ENCODE data around the gene ZSCAN18.

DNA sequence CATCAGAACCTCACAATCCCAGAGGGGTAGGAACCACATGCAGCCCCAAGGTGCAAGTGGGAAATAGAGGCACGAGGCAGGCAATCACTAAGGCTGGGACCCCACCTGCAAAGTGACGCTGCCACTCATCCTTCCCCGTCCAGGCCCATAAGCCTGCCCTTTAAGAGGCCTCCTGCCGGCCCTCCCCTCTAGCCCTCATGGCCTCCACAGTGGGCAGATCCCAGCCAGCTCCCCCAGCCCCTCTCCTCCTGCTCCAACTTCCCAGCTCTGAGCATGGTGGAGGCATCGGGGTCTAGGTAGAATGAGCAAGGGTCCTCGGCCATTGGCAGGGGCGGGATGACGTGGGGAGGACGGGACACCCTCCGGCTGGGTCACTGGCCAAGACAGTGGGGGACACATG is 2.7 kb downstream of the ZSCAN18 start:
- TF ChIP-seq, protein P1, sequence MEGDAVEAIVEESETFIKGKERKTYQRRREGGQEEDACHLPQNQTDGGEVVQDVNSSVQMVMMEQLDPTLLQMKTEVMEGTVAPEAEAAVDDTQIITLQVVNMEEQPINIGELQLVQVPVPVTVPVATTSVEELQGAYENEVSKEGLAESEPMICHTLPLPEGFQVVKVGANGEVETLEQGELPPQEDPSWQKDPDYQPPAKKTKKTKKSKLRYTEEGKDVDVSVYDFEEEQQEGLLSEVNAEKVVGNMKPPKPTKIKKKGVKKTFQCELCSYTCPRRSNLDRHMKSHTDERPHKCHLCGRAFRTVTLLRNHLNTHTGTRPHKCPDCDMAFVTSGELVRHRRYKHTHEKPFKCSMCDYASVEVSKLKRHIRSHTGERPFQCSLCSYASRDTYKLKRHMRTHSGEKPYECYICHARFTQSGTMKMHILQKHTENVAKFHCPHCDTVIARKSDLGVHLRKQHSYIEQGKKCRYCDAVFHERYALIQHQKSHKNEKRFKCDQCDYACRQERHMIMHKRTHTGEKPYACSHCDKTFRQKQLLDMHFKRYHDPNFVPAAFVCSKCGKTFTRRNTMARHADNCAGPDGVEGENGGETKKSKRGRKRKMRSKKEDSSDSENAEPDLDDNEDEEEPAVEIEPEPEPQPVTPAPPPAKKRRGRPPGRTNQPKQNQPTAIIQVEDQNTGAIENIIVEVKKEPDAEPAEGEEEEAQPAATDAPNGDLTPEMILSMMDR (IDR thresholded peaks at IDR 0.05; ENCODE audit: insufficient read depth, low read length), result no peak
- TF ChIP-seq POLR2AphosphoS5 (IDR thresholded peaks at IDR 0.05; ENCODE audit: low read depth), result no peak
- TF ChIP-seq SPI1 (IDR thresholded peaks at IDR 0.05; ENCODE audit: borderline replicate concordance, low read depth), result no peak
- TF ChIP-seq, protein P2, sequence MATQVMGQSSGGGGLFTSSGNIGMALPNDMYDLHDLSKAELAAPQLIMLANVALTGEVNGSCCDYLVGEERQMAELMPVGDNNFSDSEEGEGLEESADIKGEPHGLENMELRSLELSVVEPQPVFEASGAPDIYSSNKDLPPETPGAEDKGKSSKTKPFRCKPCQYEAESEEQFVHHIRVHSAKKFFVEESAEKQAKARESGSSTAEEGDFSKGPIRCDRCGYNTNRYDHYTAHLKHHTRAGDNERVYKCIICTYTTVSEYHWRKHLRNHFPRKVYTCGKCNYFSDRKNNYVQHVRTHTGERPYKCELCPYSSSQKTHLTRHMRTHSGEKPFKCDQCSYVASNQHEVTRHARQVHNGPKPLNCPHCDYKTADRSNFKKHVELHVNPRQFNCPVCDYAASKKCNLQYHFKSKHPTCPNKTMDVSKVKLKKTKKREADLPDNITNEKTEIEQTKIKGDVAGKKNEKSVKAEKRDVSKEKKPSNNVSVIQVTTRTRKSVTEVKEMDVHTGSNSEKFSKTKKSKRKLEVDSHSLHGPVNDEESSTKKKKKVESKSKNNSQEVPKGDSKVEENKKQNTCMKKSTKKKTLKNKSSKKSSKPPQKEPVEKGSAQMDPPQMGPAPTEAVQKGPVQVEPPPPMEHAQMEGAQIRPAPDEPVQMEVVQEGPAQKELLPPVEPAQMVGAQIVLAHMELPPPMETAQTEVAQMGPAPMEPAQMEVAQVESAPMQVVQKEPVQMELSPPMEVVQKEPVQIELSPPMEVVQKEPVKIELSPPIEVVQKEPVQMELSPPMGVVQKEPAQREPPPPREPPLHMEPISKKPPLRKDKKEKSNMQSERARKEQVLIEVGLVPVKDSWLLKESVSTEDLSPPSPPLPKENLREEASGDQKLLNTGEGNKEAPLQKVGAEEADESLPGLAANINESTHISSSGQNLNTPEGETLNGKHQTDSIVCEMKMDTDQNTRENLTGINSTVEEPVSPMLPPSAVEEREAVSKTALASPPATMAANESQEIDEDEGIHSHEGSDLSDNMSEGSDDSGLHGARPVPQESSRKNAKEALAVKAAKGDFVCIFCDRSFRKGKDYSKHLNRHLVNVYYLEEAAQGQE (IDR thresholded peaks at IDR 0.05; ENCODE audit: insufficient replicate concordance, low read depth), result no peak
- TF ChIP-seq GABPA (IDR thresholded peaks at IDR 0.05; ENCODE audit: low read depth), result no peak
